Mucosa of stomach (tissue), 1 donor: ENCODE data around the gene TRMO.

Source experiments
- H3K27me3 ChIP-seq: one replicate; pipeline ENCODE4 v1.7.0; 2013; ENCODE audit warnings: mild to moderate bottlenecking, low read length; ENCODE audit not compliant: control insufficient read depth, insufficient read depth
- H3K36me3 ChIP-seq: one replicate; pipeline ENCODE4 v1.7.0; 2013; ENCODE audit warnings: low read length; ENCODE audit not compliant: control insufficient read depth, insufficient read depth
- H3K4me1 ChIP-seq: one replicate; pipeline ENCODE4 v1.7.0; 2013; ENCODE audit warnings: mild to moderate bottlenecking, low read length; ENCODE audit not compliant: control insufficient read depth, insufficient read depth
- H3K4me3 ChIP-seq: one replicate; pipeline ENCODE4 v1.7.0; 2013; ENCODE audit warnings: low read length
- H3K9ac ChIP-seq: one replicate; pipeline ENCODE4 v1.7.0; 2013; ENCODE audit warnings: mild to moderate bottlenecking, low read length, moderate library complexity
- H3K9me3 ChIP-seq: one replicate; pipeline ENCODE4 v1.7.0; 2013; ENCODE audit warnings: mild to moderate bottlenecking, low read length, moderate library complexity; ENCODE audit not compliant: control insufficient read depth
- donor health status: Pancreatic carcinoma.

Gene TRMO

GRCh38 chr9:97934321-97935115 is 12.2 kb upstream of the TRMO start:
- H3K27me3 ChIP-seq = peaks cover 3% of the 10 kb centered on the region
- H3K9ac ChIP-seq = no peak overlapping the region
- no peaks in the 10 kb centered on the region for H3K36me3 ChIP-seq
- no peaks in the 10 kb centered on the region for H3K4me1 ChIP-seq
- H3K4me3 ChIP-seq = no peak overlapping the region
- no peaks in the 10 kb centered on the region for H3K9me3 ChIP-seq

- H3K4me3 ChIP-seq = no peak overlapping the region
- H3K4me1 ChIP-seq = no peaks in the 10 kb centered on the region
- no peak overlapping the region for H3K9ac ChIP-seq
- peaks cover 3% of the 10 kb centered on the region for H3K27me3 ChIP-seq
- H3K9me3 ChIP-seq = no peaks in the 10 kb centered on the region
- H3K36me3 ChIP-seq = no peaks in the 10 kb centered on the region
Observed at GRCh38 chr9:97933297-97933998, 11.1 kb upstream of the TRMO start.

- Histone ChIP-seq H3K9me3 (no peaks in the 10 kb centered on the region), H3K9ac (no peak overlapping the region), H3K4me3 (no peak overlapping the region), H3K36me3 (no peaks in the 10 kb centered on the region), H3K27me3 (peaks cover 3% of the 10 kb centered on the region), H3K4me1 (no peaks in the 10 kb centered on the region)
Observed at GRCh38 chr9:97930972-97931371, 8.7 kb upstream of the TRMO start.

GRCh38 chr9:97928986-97929604 is 6.8 kb upstream of the TRMO start:
- Histone ChIP-seq H3K36me3 (no peaks in the 10 kb centered on the region), H3K27me3 (peaks cover 3% of the 10 kb centered on the region), H3K9ac (no peak overlapping the region), H3K9me3 (no peaks in the 10 kb centered on the region), H3K4me3 (no peak overlapping the region), H3K4me1 (no peaks in the 10 kb centered on the region)

GRCh38 chr9:97925497-97926334 is 3.4 kb upstream of the TRMO start:
- no peaks in the 10 kb centered on the region for H3K36me3 ChIP-seq
- H3K27me3 ChIP-seq = peaks cover 3% of the 10 kb centered on the region
- H3K9ac ChIP-seq = no peak overlapping the region
- no peak overlapping the region for H3K4me3 ChIP-seq
- H3K9me3 ChIP-seq = no peaks in the 10 kb centered on the region
- peaks cover 8% of the 10 kb centered on the region for H3K4me1 ChIP-seq

GRCh38 chr9:97924386-97924785 is 2.1 kb upstream of the TRMO start:
- Histone ChIP-seq H3K4me3 (no peak overlapping the region), H3K4me1 (peaks cover 8% of the 10 kb centered on the region), H3K36me3 (no peaks in the 10 kb centered on the region), H3K9ac (no peak overlapping the region), H3K27me3 (no peaks in the 10 kb centered on the region), H3K9me3 (no peaks in the 10 kb centered on the region)

GRCh38 chr9:97923529-97924108 is 1.3 kb upstream of the TRMO start:
- Histone ChIP-seq H3K4me3 (no peak overlapping the region), H3K4me1 (peaks cover 8% of the 10 kb centered on the region), H3K9ac (no peak overlapping the region)

GRCh38 chr9:97919217-97919813 is 3.0 kb downstream of the TRMO start:
- Histone ChIP-seq H3K9me3 (no peaks in the 10 kb centered on the region), H3K4me1 (peaks cover 8% of the 10 kb centered on the region), H3K27me3 (no peaks in the 10 kb centered on the region), H3K36me3 (no peaks in the 10 kb centered on the region), H3K4me3 (no peak overlapping the region), H3K9ac (no peak overlapping the region)

More at GRCh38 chr9:97923529-97924108, 1.3 kb upstream of the TRMO start:
- H3K36me3 ChIP-seq = no peaks in the 10 kb centered on the region
- H3K9me3 ChIP-seq = no peaks in the 10 kb centered on the region
- H3K27me3 ChIP-seq = no peaks in the 10 kb centered on the region

- Histone ChIP-seq H3K4me3 (no peak overlapping the region), H3K4me1 (peaks cover 8% of the 10 kb centered on the region), H3K27me3 (no peaks in the 10 kb centered on the region), H3K36me3 (no peaks in the 10 kb centered on the region), H3K9me3 (no peaks in the 10 kb centered on the region), H3K9ac (no peak overlapping the region)
Observed at GRCh38 chr9:97918611-97919010, 3.7 kb downstream of the TRMO start.

GRCh38 chr9:97911970-97912369 is 10.3 kb downstream of the TRMO start:
- peaks cover 10% of the 10 kb centered on the region for H3K36me3 ChIP-seq

GRCh38 chr9:97911528-97911927 is 10.8 kb downstream of the TRMO start:
- Histone ChIP-seq H3K36me3 (peaks cover 10% of the 10 kb centered on the region), H3K4me1 (no peaks in the 10 kb centered on the region), H3K9me3 (no peaks in the 10 kb centered on the region), H3K4me3 (no peak overlapping the region), H3K27me3 (no peaks in the 10 kb centered on the region), H3K9ac (no peak overlapping the region)

More at GRCh38 chr9:97911970-97912369, 10.3 kb downstream of the TRMO start:
- Histone ChIP-seq H3K9ac (no peak overlapping the region), H3K27me3 (no peaks in the 10 kb centered on the region), H3K4me1 (no peaks in the 10 kb centered on the region), H3K4me3 (no peak overlapping the region), H3K9me3 (no peaks in the 10 kb centered on the region)
